GM12891 (cell line): ENCODE measurements around the gene RERE.
"Not testable (repeated sequence)": the region's sequence is repeated elsewhere in the genome, so short reads cannot be mapped to it uniquely, and the experiment has no call there.

Experiments
- DNase-seq: peaks from one replicate; pipeline ENCODE4 v3.0.0; 2011; ENCODE audit warnings: low spot score; ENCODE audit not compliant: insufficient read length
- FAIRE-seq: peaks from 2 replicates; lab custom pipeline; 2011; peaks lifted over from hg19 to GRCh38; lab: Jason Lieb, UNC
- PAX5 ChIP-seq: IDR thresholded peaks from 2 replicates; pipeline ENCODE4 v1.6.1; 2011; ENCODE audit warnings: low read length, moderate library complexity, mild to moderate bottlenecking; ENCODE audit not compliant: insufficient read depth, severe bottlenecking
- POLR2A ChIP-seq: IDR thresholded peaks from 2 replicates; pipeline ENCODE4 v1.6.1; 2011; ENCODE audit warnings: low read depth, low read length, control low read depth
- POLR2AphosphoS5 ChIP-seq: IDR thresholded peaks from 2 replicates; pipeline ENCODE4 v1.6.1; 2011; ENCODE audit warnings: low read depth, low read length, control low read depth
- POU2F2 ChIP-seq: IDR thresholded peaks from 2 replicates; pipeline ENCODE4 v1.6.1; 2011; ENCODE audit warnings: low read depth, mild to moderate bottlenecking, control low read depth, low read length, moderate library complexity
- SPI1 ChIP-seq: IDR thresholded peaks from 2 replicates; pipeline ENCODE4 v1.6.1; 2011; ENCODE audit warnings: low read depth, low read length, control low read depth
- TAF1 ChIP-seq: IDR thresholded peaks from 2 replicates; pipeline ENCODE4 v1.6.1; 2011; ENCODE audit warnings: low read depth, low read length, control low read depth

Gene RERE

DNA sequence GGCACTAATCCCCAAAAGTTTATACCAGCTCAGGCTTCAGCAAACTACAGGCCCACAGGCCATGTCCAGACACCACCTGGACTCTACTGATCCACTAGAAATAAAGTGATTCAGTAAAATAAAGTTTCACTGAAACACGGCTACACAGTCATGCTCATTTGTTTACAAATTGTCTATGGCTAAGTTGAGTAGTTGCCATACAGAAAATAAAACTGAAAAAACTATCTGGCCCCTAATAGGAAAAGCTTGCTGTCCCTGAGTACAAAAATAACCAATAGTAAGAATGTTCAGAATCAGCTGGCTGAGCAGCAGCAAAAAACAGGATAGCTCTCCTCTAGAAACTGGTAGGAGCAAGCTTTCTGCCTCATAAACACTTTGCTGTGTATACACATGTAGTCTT, 221.5 kb downstream of the RERE start:
- FAIRE-seq, result peak; percentile 20

DNA sequence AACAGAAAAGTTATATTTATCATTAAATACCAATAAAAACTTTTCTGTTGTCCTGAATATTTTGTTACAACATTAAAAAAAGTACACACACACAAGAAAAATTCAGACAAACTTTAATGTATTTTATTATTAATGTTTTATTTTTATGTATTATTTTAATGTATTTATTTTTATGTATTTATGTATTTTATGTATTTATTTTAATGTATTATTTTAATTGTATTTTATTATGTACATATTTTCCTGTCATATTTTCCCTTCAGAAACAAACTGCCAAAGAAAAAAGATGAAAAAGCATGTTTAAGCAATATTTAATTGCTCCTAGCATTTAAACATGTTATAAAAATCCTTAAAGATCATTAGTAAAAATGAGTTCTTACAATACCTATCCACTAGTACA, 222.1 kb downstream of the RERE start:
- FAIRE-seq, result no peak
- DNase-seq, result no peak
- no peak for TF ChIP-seq POLR2AphosphoS5
- TF ChIP-seq SPI1, result no peak
- TF ChIP-seq PAX5, result no peak
- no peak for TF ChIP-seq POLR2A
- no peak for TF ChIP-seq POU2F2

More for the DNA sequence above, 221.5 kb downstream of the RERE start:
- DNase-seq, result no peak
- TF ChIP-seq TAF1 (no peak), POLR2A (no peak), PAX5 (no peak), POLR2AphosphoS5 (no peak), POU2F2 (no peak), SPI1 (no peak)

DNA sequence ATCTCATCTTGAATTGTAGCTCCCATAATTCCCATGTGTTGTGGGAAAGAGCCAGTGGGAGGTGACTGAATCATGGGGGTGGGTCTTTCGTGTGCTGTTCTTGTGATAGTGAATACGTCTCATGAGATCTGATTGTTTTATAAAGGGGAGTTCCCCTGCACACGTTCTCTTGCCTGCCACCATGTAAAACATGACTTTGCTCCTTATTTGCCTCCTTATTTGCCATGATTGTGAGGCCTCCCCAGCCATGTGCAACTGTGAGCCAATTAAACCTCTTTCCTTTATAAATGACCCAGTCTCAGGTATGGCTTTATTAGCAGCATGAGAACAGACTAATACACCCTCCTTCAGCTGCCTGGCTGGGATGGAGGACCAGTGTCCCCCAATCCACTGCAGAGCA, 224.1 kb downstream of the RERE start:
- FAIRE-seq, DNase-seq: not testable (repeated sequence)

DNA sequence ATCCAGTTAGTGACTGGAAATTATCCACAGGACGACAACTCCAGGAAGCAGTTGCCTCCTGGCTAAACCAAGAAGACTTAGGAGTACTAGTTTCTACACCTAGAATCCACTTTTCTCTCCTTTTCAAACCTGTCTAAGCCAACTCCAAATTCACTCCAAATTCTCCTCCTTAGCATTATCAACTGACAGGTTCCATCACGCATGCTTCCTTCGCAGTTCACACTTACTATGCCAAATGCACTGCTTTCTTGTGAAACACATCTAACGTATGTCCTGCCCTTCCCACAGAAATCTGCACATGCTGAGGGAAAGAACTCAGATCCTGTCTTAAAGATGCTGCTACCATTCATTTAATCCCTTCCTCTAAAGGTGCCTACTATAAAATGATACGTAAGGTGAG, 225.9 kb downstream of the RERE start:
- no peak for FAIRE-seq
- TF ChIP-seq POLR2A (no peak), SPI1 (no peak), PAX5 (no peak), POU2F2 (no peak), TAF1 (no peak), POLR2AphosphoS5 (no peak)

DNA sequence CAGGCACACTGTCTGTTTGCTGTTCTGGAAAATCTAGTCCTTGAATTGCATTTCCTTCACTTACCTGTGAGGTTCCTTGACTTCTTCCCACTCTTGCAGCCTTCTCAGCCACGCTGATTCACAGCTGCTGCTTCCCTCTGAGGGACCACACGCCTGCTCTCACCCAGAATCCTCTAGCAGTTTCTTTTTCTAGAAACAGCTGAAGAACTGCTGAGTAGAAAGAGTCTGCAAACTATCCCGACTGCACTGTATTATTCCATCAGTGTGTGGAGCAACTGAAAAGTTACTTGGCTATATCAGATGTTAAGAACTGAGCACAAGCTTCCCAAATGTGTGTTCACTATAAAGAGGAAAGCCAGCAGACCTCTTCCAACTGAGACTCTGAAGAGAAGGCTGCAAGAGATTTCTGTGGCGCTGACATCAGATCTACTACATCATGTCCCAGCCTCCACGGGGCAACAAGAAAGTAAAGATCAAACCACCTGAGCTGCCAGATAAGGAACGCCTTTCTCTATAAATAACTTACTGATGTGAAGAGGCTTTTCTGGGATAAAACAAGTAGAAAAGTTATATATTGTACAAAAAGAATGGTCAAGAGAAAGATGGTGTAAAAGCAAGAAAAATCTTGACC, 226.6 kb downstream of the RERE start:
- no peak for TF ChIP-seq SPI1
- no peak for TF ChIP-seq PAX5
- no peak for TF ChIP-seq POLR2A
- TF ChIP-seq POLR2AphosphoS5, result no peak
- TF ChIP-seq POU2F2, result no peak
- TF ChIP-seq TAF1, result no peak
- FAIRE-seq, result no peak
- DNase-seq, result no peak

More for the DNA sequence above, 225.9 kb downstream of the RERE start:
- no peak for DNase-seq

- FAIRE-seq, result no peak
- DNase-seq, result no peak
- TF ChIP-seq POU2F2 (no peak), TAF1 (no peak), SPI1 (no peak)
These were observed 227.9 kb downstream of the RERE start for GRCh38 chr1:8589571-8589970.

DNA sequence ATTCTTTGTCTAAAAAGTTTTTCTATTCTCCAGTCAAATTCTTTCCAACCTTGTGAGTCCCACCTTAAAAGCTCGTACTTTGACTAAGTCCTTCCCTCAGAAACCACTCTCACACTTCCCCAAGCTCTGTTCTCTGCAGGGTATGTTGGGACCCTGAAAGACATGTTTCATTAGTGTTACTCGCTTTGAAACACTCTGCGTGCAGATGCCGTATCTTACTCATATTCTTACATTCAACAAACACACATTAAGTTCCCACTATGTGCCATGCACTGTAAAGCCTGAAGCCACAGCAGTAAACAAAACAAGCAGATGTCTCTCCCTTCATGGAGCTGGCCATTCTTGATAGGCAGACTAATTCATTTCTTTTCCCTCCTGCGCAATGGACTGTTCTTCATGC, 229.7 kb downstream of the RERE start:
- no peak for FAIRE-seq
- TF ChIP-seq POLR2A (no peak), PAX5 (no peak), POU2F2 (no peak), SPI1 (no peak; the same call in 1 of the 2 replicates), TAF1 (no peak), POLR2AphosphoS5 (no peak)
- no peak for DNase-seq

- DNase-seq (no peak), FAIRE-seq (no peak)
- TF ChIP-seq POLR2A (no peak), TAF1 (no peak), POU2F2 (no peak), PAX5 (no peak), SPI1 (no peak), POLR2AphosphoS5 (no peak)
These were observed 231.0 kb downstream of the RERE start for GRCh38 chr1:8586438-8586837.

GRCh38 chr1:8584316-8584715, 233.1 kb downstream of the RERE start:
- DNase-seq, result no peak
- no peak for FAIRE-seq

DNA sequence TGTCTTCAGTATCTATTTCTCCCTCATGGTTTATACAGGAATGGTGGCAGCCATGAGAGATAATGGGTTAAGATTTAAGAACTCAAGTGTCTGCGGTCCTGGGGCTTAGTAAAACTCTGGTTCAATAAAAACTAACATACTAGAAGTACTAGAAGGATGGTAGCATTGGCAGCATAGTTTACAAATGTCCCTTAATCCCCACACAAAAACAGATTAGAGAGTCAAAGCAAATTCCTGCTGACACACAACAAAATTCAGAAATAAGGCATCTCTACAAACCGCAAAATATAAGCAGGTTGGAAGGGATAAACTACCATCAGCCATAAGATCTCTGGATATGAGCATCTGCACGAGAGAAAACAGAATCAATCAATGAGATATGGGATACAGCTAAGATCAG, 234.4 kb downstream of the RERE start:
- TF ChIP-seq POLR2A (no peak), TAF1 (no peak), POU2F2 (no peak), POLR2AphosphoS5 (no peak), PAX5 (no peak), SPI1 (no peak)
- FAIRE-seq (peak; percentile 33), DNase-seq (no peak)

More at GRCh38 chr1:8584316-8584715, 233.1 kb downstream of the RERE start:
- no peak for TF ChIP-seq POLR2A

GRCh38 chr1:8580566-8580965, 236.9 kb downstream of the RERE start:
- DNase-seq (no peak), FAIRE-seq (no peak)
- TF ChIP-seq TAF1 (no peak), POLR2AphosphoS5 (no peak), POLR2A (no peak), POU2F2 (no peak), PAX5 (no peak), SPI1 (no peak)
